HCT116 (cell line): ENCODE data around the gene KLHL22. TPM values are rescaled to one million over a fixed set of nuclear protein-coding genes. Genes with fewer than 3 reads are reported as not detected.

ENCODE experiments used
- ATAC-seq: fragments of 200-7000 bp; cut with Tn5 transposase; 2 replicates; pipeline ENCODE4 v1.9.1; 2020; ENCODE audit warnings: mild to moderate bottlenecking, moderate library complexity
- BruUV-seq: library from RNA; stranded (reverse); fragments of 400-500 nt; replicated peaks from 2 replicates; lab custom pipeline; 2021; lab: Mats Ljungman, UMichigan
- CTCF ChIA-PET: fragments of 300-600 bp; sonication (Branson Sonifier 250); formaldehyde crosslinking; loops from one replicate; lab custom pipeline; 2021; ENCODE audit warnings: antibody characterized with exemption; lab: Charles Lee
- POLR2A ChIA-PET: fragments of 300-600, 350-600 bp; sonication (Branson Sonifier 250); formaldehyde crosslinking; loops from one replicate; lab custom pipeline; 2021; ENCODE audit warnings: antibody characterized with exemption; lab: Charles Lee
- RAD21 ChIA-PET, 2 experiments: fragments of 300-600 bp; sonication (Branson Sonifier 250); formaldehyde crosslinking; loops; one replicate each; lab custom pipeline; 2023; ENCODE audit warnings: low total read pairs in 2 of 2; ENCODE audit not compliant: uncharacterized antibody in 2 of 2, unreplicated experiment in 2 of 2, low non-redundant PET in 1 of 2; lab: Charles Lee
- DNase-seq: peaks from one replicate; pipeline ENCODE4 v3.0.0-alpha.2; 2010; ENCODE audit warnings: low read depth, low spot score
- H2AFZ ChIP-seq: fragments of 200-600 bp; shearing (Covaris generic), sonication (generic); 2 replicates; pipeline ENCODE4 v1.6.1; 2017; ENCODE audit warnings: low read depth, mixed run types, mixed read lengths, antibody characterized with exemption, low read length; ENCODE audit not compliant: poor library complexity, severe bottlenecking
- H3K27ac ChIP-seq: 2 replicates; pipeline ENCODE4 v1.5.1; 2012; ENCODE audit warnings: low read depth, low read length
- H3K27me3 ChIP-seq: fragments of 200-600 bp; sonication (generic); 2 replicates; pipeline ENCODE4 v1.6.1; 2016; ENCODE audit warnings: mixed run types, low read length, mixed read lengths; ENCODE audit not compliant: insufficient read depth
- H3K36me3 ChIP-seq, 2 experiments: fragments of 200-500 bp in 1 of 2; fragments of 200-600 bp in 1 of 2; sonication (Bioruptor generic) in 1 of 2; sonication (generic) in 1 of 2; 2 replicates each; pipeline versions ENCODE4 v1.5.1 to v1.6.1; 2014 to 2016; ENCODE audit warnings: low read length in 2 of 2, inconsistent platforms in 1 of 2, mixed read lengths in 1 of 2, mixed run types in 1 of 2; ENCODE audit not compliant: insufficient read depth in 2 of 2, control insufficient read depth in 1 of 2
- H3K4me1 ChIP-seq, 2 experiments: fragments of 200-600 bp in 1 of 2; sonication (generic) in 1 of 2; 2 replicates each; pipeline versions ENCODE4 v1.5.1 to v1.6.1; 2012 to 2017; ENCODE audit warnings: low read length in 2 of 2, inconsistent platforms in 1 of 2, mild to moderate bottlenecking in 1 of 2, mixed read lengths in 1 of 2, mixed run types in 1 of 2, moderate library complexity in 1 of 2; ENCODE audit not compliant: insufficient read depth in 2 of 2, control insufficient read depth in 1 of 2
- H3K4me2 ChIP-seq: fragments of 200-600 bp; sonication (generic); 2 replicates; pipeline ENCODE4 v1.6.1; 2017; ENCODE audit warnings: mixed run types, low read length, mixed read lengths
- H3K4me3 ChIP-seq, 2 experiments: fragments of 200-600 bp in 1 of 2; sonication (generic) in 1 of 2; replicated peaks in 1 of 2; 2 replicates each; pipeline ENCODE4 v1.5.1; 2011 to 2016; ENCODE audit warnings: low read length in 2 of 2, control low read depth in 1 of 2, low read depth in 1 of 2, mild to moderate bottlenecking in 1 of 2, mixed read lengths in 1 of 2, mixed run types in 1 of 2
- H3K79me2 ChIP-seq: fragments of 200-600 bp; sonication (generic); 2 replicates; pipeline ENCODE4 v1.6.1; 2017; ENCODE audit warnings: mild to moderate bottlenecking, mixed run types, low read length, moderate library complexity, mixed read lengths; ENCODE audit not compliant: insufficient read depth
- H3K9ac ChIP-seq: fragments of 200-600 bp; sonication (generic); 2 replicates; pipeline ENCODE4 v1.6.1; 2016; ENCODE audit warnings: low read length, mixed read lengths
- H3K9me2 ChIP-seq: fragments of 200-600 bp; sonication (generic), shearing (Covaris generic); 2 replicates; pipeline ENCODE4 v1.6.1; 2017; ENCODE audit warnings: mixed run types, mild to moderate bottlenecking, moderate library complexity; ENCODE audit not compliant: insufficient read depth
- H3K9me3 ChIP-seq, 2 experiments: fragments of 200-500 bp in 1 of 2; fragments of 200-600 bp in 1 of 2; sonication (Bioruptor generic) in 1 of 2; sonication (generic) in 1 of 2; 2 replicates each; pipeline ENCODE4 v1.6.1; 2014 to 2017; ENCODE audit warnings: low read length in 2 of 2, mixed read lengths in 2 of 2, inconsistent platforms in 1 of 2, low read depth in 1 of 2, mild to moderate bottlenecking in 1 of 2, mixed run types in 1 of 2, moderate library complexity in 1 of 2; ENCODE audit not compliant: control insufficient read depth in 1 of 2, insufficient read depth in 1 of 2
- H4K20me1 ChIP-seq: fragments of 200-600 bp; sonication (generic), shearing (Covaris generic); 2 replicates; pipeline ENCODE4 v1.6.1; 2017; ENCODE audit warnings: mixed run types, mild to moderate bottlenecking, moderate library complexity; ENCODE audit not compliant: insufficient read depth
- ATF3 ChIP-seq: IDR thresholded peaks from 2 replicates; pipeline ENCODE4 v1.6.1; 2012
- CEBPB ChIP-seq: IDR thresholded peaks from 2 replicates; pipeline ENCODE4 v1.6.1; 2012; ENCODE audit warnings: low read depth
- EGR1 ChIP-seq: IDR thresholded peaks from 2 replicates; pipeline ENCODE4 v1.6.1; 2012; ENCODE audit warnings: low read depth
- EZH2 ChIP-seq: fragments of 200-600 bp; sonication (generic); IDR thresholded peaks from 2 replicates; pipeline ENCODE4 v1.6.1; 2017; ENCODE audit warnings: antibody characterized with exemption, mixed run types
- FOSL1 ChIP-seq: IDR thresholded peaks from 2 replicates; pipeline ENCODE4 v1.6.1; 2012; ENCODE audit warnings: low read depth
- JUND ChIP-seq: IDR thresholded peaks from 2 replicates; pipeline ENCODE4 v1.6.1; 2012
- RAD21 ChIP-seq: IDR thresholded peaks from 2 replicates; pipeline ENCODE4 v1.6.1; 2012; ENCODE audit warnings: low read depth, mild to moderate bottlenecking
- SIN3A ChIP-seq: IDR thresholded peaks from 2 replicates; pipeline ENCODE4 v1.6.1; 2012; ENCODE audit warnings: low read depth
- SRF ChIP-seq: IDR thresholded peaks from 2 replicates; pipeline ENCODE4 v1.6.1; 2012; ENCODE audit warnings: low read depth
- intact Hi-C: fragments of 100-400 bp; cut with micrococcal nuclease; formaldehyde crosslinking; loops from 2 replicates; pipeline ENCODE4 v1.10.0; 2022
- total RNA-seq: library from RNA; stranded (reverse); gene quantifications from one replicate; pipeline ENCODE4 v1.2.1, GENCODE V29; 2021; ENCODE audit not compliant: unreplicated experiment
- TF ChIP-seq, protein P1 (sequence below), 3 experiments: fragments of 200-600 bp in 1 of 3; sonication (generic) in 1 of 3; IDR thresholded peaks in 2 of 3; conservative IDR thresholded peaks in 1 of 3; 2 replicates each; pipeline ENCODE4 v1.5.1; 2012 to 2017; ENCODE audit warnings: low read depth in 2 of 3, low read length in 2 of 3, antibody characterized with exemption in 1 of 3, borderline replicate concordance in 1 of 3, control low read depth in 1 of 3, mild to moderate bottlenecking in 1 of 3, mixed read lengths in 1 of 3, mixed run types in 1 of 3, moderate library complexity in 1 of 3; ENCODE audit not compliant: insufficient read depth in 1 of 3
- TF ChIP-seq, protein P2 (sequence below): IDR thresholded peaks from 2 replicates; pipeline ENCODE4 v1.6.1; 2012
- TF ChIP-seq, protein P3 (sequence below): IDR thresholded peaks from 2 replicates; pipeline ENCODE4 v1.6.1; 2011; ENCODE audit warnings: mild to moderate bottlenecking, low read length, moderate library complexity; ENCODE audit not compliant: insufficient replicate concordance; ENCODE audit errors: extremely low read depth

KLHL22 gene
- total RNA-seq, 1 experiment from 2014 or later: 16.4 TPM

DNA sequence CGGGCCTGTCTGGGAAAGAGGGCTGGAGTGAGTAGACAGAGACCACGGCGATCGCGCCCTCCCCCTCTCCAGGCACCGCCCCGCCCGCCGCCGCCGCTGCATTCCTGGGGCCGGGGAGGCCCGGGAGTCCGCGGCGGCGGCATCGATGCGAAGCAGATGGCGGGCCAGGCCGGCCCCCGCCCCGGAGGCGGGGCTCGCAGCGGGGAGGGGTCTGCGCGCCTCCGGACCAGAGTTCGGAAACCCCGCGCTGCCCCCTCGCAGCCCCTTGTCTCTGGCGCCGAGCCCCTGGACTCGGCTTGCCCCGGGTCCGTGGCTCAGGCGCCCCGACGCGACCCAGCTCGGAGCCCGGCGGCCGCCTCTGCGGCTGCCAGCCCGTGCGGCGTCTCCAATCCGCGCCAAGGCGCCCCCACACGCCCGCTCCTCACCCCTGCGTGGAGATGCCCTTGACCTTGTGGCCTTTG lies 59.3 kb downstream of the KLHL22 start:
- DNase-seq: no peak
- no peaks in the 10 kb centered on the region for H3K9me2 ChIP-seq

More for the DNA sequence above, 59.3 kb downstream of the KLHL22 start:
- Histone ChIP-seq H3K36me3 (no peaks in the 10 kb centered on the region), H4K20me1 (no peaks in the 10 kb centered on the region), H2AFZ (no peak overlapping the region)
- no peak for ATAC-seq
- POLR2A ChIA-PET: no interaction called here
- TF ChIP-seq, protein P1, sequence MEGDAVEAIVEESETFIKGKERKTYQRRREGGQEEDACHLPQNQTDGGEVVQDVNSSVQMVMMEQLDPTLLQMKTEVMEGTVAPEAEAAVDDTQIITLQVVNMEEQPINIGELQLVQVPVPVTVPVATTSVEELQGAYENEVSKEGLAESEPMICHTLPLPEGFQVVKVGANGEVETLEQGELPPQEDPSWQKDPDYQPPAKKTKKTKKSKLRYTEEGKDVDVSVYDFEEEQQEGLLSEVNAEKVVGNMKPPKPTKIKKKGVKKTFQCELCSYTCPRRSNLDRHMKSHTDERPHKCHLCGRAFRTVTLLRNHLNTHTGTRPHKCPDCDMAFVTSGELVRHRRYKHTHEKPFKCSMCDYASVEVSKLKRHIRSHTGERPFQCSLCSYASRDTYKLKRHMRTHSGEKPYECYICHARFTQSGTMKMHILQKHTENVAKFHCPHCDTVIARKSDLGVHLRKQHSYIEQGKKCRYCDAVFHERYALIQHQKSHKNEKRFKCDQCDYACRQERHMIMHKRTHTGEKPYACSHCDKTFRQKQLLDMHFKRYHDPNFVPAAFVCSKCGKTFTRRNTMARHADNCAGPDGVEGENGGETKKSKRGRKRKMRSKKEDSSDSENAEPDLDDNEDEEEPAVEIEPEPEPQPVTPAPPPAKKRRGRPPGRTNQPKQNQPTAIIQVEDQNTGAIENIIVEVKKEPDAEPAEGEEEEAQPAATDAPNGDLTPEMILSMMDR (IDR thresholded peaks at IDR 0.05 in 2 of 3, conservative IDR thresholded peaks at IDR 0.05 in 1 of 3; ENCODE audit: borderline replicate concordance in 1 of 3, insufficient read depth in 1 of 3, low read depth in 2 of 3, low read length in 2 of 3): no peak
- TF ChIP-seq RAD21 (no peak), ATF3 (no peak), JUND (no peak), SIN3A (no peak), FOSL1 (no peak), SRF (no peak), EZH2 (no peak), CEBPB (no peak), EGR1 (no peak)
- TF ChIP-seq, protein P2, sequence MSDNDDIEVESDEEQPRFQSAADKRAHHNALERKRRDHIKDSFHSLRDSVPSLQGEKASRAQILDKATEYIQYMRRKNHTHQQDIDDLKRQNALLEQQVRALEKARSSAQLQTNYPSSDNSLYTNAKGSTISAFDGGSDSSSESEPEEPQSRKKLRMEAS: no peak
- TF ChIP-seq, protein P3, sequence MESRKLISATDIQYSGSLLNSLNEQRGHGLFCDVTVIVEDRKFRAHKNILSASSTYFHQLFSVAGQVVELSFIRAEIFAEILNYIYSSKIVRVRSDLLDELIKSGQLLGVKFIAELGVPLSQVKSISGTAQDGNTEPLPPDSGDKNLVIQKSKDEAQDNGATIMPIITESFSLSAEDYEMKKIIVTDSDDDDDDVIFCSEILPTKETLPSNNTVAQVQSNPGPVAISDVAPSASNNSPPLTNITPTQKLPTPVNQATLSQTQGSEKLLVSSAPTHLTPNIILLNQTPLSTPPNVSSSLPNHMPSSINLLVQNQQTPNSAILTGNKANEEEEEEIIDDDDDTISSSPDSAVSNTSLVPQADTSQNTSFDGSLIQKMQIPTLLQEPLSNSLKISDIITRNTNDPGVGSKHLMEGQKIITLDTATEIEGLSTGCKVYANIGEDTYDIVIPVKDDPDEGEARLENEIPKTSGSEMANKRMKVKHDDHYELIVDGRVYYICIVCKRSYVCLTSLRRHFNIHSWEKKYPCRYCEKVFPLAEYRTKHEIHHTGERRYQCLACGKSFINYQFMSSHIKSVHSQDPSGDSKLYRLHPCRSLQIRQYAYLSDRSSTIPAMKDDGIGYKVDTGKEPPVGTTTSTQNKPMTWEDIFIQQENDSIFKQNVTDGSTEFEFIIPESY: no peak
- TF ChIP-seq, all 23 proteins: peak for 0
- Histone ChIP-seq H3K9ac (no peak overlapping the region), H3K27me3 (no peaks in the 10 kb centered on the region), H3K4me3 (no peak overlapping the region), H3K4me1 (peaks cover under 1 to 6% of the 10 kb centered on the region in 2 experiments; a peak in 3 of 4 replicates), H3K79me2 (no peaks in the 10 kb centered on the region), H3K9me3 (no peaks in the 10 kb centered on the region), H3K27ac (no peak overlapping the region), H3K4me2 (no peak overlapping the region)
- RAD21 ChIA-PET: no interaction called here
- CTCF ChIA-PET: no interaction called here
- no TSS peak for BruUV-seq
- intact Hi-C loops: no loop called here
